ENCODE measurements around the gene C6orf47. TPM values are rescaled to one million over a fixed set of nuclear protein-coding genes. Genes with fewer than 3 reads are reported as not detected.

Gene C6orf47
- total and polyA plus RNA-seq, 2 of the 13 experiments (the other 11 are each of a cell fraction or from before 2014, with no cell fraction given): 1.7 to 18.1 TPM

DNA sequence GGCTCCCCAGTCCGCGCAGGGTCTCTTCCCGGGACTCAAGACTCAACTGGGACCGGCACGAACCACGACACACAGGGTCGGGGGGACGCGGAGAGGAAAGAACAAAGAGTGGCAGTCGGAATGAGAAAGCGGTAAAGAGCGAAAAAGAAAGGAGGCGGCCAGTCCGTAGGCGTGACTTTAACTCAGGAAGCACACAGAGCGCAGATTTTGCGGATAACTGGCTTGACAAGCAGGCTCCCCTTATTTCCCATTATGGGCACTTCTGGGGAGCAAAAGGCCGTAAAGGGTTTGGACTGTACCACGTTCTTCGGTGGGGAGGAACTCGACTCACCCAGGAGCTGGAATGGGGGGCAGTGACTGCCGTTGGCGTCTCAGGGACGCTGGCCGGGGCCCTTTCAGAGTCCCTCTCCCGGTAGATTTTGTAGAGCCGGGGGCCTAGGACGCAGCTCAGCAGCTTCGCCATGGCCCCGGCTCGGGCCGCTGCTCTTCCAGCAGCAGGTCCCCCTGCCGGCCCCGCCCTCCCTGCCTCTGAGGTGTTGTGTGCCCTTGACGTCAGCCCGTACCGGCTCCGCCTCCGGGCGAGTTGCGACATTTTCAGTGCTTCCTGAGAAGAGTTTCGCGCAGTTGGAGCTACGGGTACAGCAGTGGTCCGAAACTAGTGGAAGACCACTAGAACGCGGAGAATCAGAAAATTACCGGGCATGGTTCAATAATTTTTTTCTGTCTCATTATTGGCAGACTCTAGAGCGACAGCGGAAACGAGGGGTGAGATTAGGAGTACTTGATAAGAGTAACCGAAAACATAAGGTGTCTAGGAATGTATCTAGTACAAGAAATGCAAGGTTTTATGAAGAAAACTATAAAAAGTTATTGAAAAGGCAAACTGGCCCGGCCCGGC lies 42.5 kb upstream of the C6orf47 start, which contains the start of gene ABHD16A (continued):
- TF ChIP-seq KLF9 (CRISPR knock-in tag; IDR thresholded peaks at IDR 0.05; ENCODE audit: low read depth) (peak; percentile 53), ZNF296 (CRISPR knock-in tag; conservative IDR thresholded peaks at IDR 0.05) (no peak; the same call in 1 of the 2 replicates), REXO4 (CRISPR knock-in tag; IDR thresholded peaks at IDR 0.05; ENCODE audit: borderline replicate concordance) (no peak), PHF20 (CRISPR knock-in tag; IDR thresholded peaks at IDR 0.05) (peak; percentile 88), ZNF484 (CRISPR knock-in tag; IDR thresholded peaks at IDR 0.05; ENCODE audit: borderline replicate concordance, low read depth) (no peak; the same call in 1 of the 2 replicates), NFE2L1 (CRISPR knock-in tag; IDR thresholded peaks at IDR 0.05; ENCODE audit: borderline replicate concordance) (no peak), ISX (CRISPR knock-in tag; conservative IDR thresholded peaks at IDR 0.05) (0 out of 2 replicates have a peak, but pooled peaks have one; percentile 69), SUZ12 (IDR thresholded peaks at IDR 0.05; ENCODE audit: low read depth, low read length) (no peak), GABPA (IDR thresholded peaks at IDR 0.05; ENCODE audit: low read depth, low read length) (no peak), GABPA (CRISPR knock-in tag; IDR thresholded peaks at IDR 0.05; ENCODE audit: low read depth) (peak; percentile 85), ZKSCAN8 (CRISPR knock-in tag; IDR thresholded peaks at IDR 0.05; ENCODE audit: borderline replicate concordance) (peak; percentile 79; the same call in 1 of the 2 replicates), SRSF4 (IDR thresholded peaks at IDR 0.05; ENCODE audit: low read depth, low read length, poor library complexity, severe bottlenecking) (no peak), RELA (CRISPR knock-in tag; IDR thresholded peaks at IDR 0.05) (no peak), ONECUT2 (CRISPR knock-in tag; IDR thresholded peaks at IDR 0.05) (0 out of 2 replicates have a peak, but pooled peaks have one; percentile 13), SNRNP70 (IDR thresholded peaks at IDR 0.05; ENCODE audit: low read depth, low read length) (no peak), FLYWCH1 (CRISPR knock-in tag; IDR thresholded peaks at IDR 0.05) (no peak), ZNF781 (CRISPR knock-in tag; IDR thresholded peaks at IDR 0.05; ENCODE audit: borderline replicate concordance, not compliant biosample characterization) (no peak), ASH2L (IDR thresholded peaks at IDR 0.05; ENCODE audit: insufficient read length, low read depth, low read length) (peak; percentile 87), ETV6 (CRISPR knock-in tag; conservative IDR thresholded peaks at IDR 0.05) (peak; percentile 76; the same call in 1 of the 2 replicates)
- TF ChIP-seq, protein P1, sequence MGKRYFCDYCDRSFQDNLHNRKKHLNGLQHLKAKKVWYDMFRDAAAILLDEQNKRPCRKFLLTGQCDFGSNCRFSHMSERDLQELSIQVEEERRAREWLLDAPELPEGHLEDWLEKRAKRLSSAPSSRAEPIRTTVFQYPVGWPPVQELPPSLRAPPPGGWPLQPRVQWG (CRISPR knock-in tag; IDR thresholded peaks at IDR 0.05; ENCODE audit: borderline replicate concordance, low read depth): no peak
- TF ChIP-seq, protein P2, sequence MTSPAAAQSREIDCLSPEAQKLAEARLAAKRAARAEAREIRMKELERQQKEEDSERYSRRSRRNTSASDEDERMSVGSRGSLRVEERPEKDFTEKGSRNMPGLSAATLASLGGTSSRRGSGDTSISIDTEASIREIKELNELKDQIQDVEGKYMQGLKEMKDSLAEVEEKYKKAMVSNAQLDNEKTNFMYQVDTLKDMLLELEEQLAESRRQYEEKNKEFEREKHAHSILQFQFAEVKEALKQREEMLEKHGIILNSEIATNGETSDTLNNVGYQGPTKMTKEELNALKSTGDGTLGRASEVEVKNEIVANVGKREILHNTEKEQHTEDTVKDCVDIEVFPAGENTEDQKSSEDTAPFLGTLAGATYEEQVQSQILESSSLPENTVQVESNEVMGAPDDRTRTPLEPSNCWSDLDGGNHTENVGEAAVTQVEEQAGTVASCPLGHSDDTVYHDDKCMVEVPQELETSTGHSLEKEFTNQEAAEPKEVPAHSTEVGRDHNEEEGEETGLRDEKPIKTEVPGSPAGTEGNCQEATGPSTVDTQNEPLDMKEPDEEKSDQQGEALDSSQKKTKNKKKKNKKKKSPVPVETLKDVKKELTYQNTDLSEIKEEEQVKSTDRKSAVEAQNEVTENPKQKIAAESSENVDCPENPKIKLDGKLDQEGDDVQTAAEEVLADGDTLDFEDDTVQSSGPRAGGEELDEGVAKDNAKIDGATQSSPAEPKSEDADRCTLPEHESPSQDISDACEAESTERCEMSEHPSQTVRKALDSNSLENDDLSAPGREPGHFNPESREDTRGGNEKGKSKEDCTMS (CRISPR knock-in tag; conservative IDR thresholded peaks at IDR 0.05): no peak
- TF ChIP-seq, protein P3, sequence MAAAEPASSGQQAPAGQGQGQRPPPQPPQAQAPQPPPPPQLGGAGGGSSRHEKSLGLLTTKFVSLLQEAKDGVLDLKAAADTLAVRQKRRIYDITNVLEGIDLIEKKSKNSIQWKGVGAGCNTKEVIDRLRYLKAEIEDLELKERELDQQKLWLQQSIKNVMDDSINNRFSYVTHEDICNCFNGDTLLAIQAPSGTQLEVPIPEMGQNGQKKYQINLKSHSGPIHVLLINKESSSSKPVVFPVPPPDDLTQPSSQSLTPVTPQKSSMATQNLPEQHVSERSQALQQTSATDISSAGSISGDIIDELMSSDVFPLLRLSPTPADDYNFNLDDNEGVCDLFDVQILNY (CRISPR knock-in tag; conservative IDR thresholded peaks at IDR 0.05): no peak
- TF ChIP-seq, protein P4, sequence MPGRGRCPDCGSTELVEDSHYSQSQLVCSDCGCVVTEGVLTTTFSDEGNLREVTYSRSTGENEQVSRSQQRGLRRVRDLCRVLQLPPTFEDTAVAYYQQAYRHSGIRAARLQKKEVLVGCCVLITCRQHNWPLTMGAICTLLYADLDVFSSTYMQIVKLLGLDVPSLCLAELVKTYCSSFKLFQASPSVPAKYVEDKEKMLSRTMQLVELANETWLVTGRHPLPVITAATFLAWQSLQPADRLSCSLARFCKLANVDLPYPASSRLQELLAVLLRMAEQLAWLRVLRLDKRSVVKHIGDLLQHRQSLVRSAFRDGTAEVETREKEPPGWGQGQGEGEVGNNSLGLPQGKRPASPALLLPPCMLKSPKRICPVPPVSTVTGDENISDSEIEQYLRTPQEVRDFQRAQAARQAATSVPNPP (CRISPR knock-in tag; IDR thresholded peaks at IDR 0.05): no peak
- TF ChIP-seq, protein P5, sequence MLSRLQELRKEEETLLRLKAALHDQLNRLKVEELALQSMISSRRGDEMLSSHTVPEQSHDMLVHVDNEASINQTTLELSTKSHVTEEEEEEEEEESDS (CRISPR knock-in tag; IDR thresholded peaks at IDR 0.05; ENCODE audit: borderline replicate concordance): 0 out of 2 replicates have a peak, but pooled peaks have one; percentile 31

Measured in HepG2 (cell line).